Psoas muscle (tissue), 8 donors: Measurements from ENCODE around the gene DDIT4. TPM values are rescaled to one million over a fixed set of nuclear protein-coding genes. Genes with fewer than 3 reads are reported as not detected.

Experiments used
- ATAC-seq, 4 donors: fragments of 200-7000 bp; cut with Tn5 transposase; one replicate each; pipeline ENCODE4 v1.9.1; 2020; ENCODE audit warnings: moderate library complexity in 3 of 4, mild to moderate bottlenecking in 2 of 4
- DNase-seq, 2 donors: peaks; one replicate each; pipeline ENCODE4 v3.0.0-alpha.2; 2020
- H3K27ac ChIP-seq: fragments of 200-600 bp; one replicate; pipeline ENCODE4 v1.8.0; 2022
- H3K27me3 ChIP-seq, 3 donors: fragments of 200-600 bp in 1 of 3; one replicate each; pipeline versions ENCODE4 v1.6.1 to v1.8.0; 2013 to 2022; ENCODE audit warnings: low read length in 2 of 3, mild to moderate bottlenecking in 2 of 3, moderate library complexity in 1 of 3; ENCODE audit not compliant: insufficient read depth in 3 of 3
- H3K36me3 ChIP-seq, 2 donors: fragments of 200-600 bp in 1 of 2; one replicate each; pipeline versions ENCODE4 v1.6.1 to v1.8.0; 2013 to 2022; ENCODE audit warnings: low read depth in 1 of 2, mild to moderate bottlenecking in 1 of 2, moderate library complexity in 1 of 2; ENCODE audit not compliant: insufficient read depth in 1 of 2
- H3K4me1 ChIP-seq: fragments of 200-600 bp; one replicate; pipeline ENCODE4 v1.8.0; 2022
- H3K4me3 ChIP-seq: fragments of 200-600 bp; one replicate; pipeline ENCODE4 v1.8.0; 2022; ENCODE audit warnings: mild to moderate bottlenecking
- H3K9me3 ChIP-seq: fragments of 200-600 bp; one replicate; pipeline ENCODE4 v1.8.0; 2022
- WGBS, 3 donors: extraction: QIAGEN DNeasy Blood & Tissue Kit; methylation state at CpG; one replicate each; pipeline versions ENCODE4 v1.1.6 to v1.1.7; 2013; 5-methylcytosine and 5-hydroxymethylcytosine counted together
- intact Hi-C, 2 donors: fragments of 100-400 bp; cut with DNase I; formaldehyde crosslinking; loops; one replicate each; pipeline versions ENCODE4 v1.11.0 to v1.14.2; 2022
- polyA plus RNA-seq, 3 donors: library from polyadenylated mRNA; stranded (reverse); fragments of 200-250 nt; gene quantifications; one replicate each; pipeline ENCODE4 v1.2.3, GENCODE V29; 2013
- total RNA-seq, 4 donors: library from RNA; stranded (reverse); fragmentation: NEBNext Ultra II Directional in 2 of 4; extraction: Animal tissue kit (Norgen Biotek cat#: 25700) in 2 of 4; gene quantifications; one replicate each; pipeline versions ENCODE4 v1.2.1 to v1.2.4, GENCODE V29; 2021 to 2023
- TF ChIP-seq, protein P1 (sequence below): fragments of 200-600 bp; IDR thresholded peaks from one replicate; pipeline ENCODE4 v1.8.0; 2022; ENCODE audit warnings: antibody characterized with exemption
- donor health status: healthy with polysubstance abuse.
- donor health status: DM: no; HTN: no; CAD: no; lungs with moderate emphysema.
- donor health status: Bipolar disorder and iron deficiency.
- donor health status: healthy.
- donor health status: DM: yes; HTN: yes; CAD: no.
- donor health status: DM: no; HTN: no; CAD: no.
- donor health status: DM: no; HTN: no; CAD: no.
- donor health status: DM: yes; HTN: yes; CAD: no.

The DDIT4 gene
- total and polyA plus RNA-seq, 7 donors: 16.1 to 744 (median 114) TPM

DNA sequence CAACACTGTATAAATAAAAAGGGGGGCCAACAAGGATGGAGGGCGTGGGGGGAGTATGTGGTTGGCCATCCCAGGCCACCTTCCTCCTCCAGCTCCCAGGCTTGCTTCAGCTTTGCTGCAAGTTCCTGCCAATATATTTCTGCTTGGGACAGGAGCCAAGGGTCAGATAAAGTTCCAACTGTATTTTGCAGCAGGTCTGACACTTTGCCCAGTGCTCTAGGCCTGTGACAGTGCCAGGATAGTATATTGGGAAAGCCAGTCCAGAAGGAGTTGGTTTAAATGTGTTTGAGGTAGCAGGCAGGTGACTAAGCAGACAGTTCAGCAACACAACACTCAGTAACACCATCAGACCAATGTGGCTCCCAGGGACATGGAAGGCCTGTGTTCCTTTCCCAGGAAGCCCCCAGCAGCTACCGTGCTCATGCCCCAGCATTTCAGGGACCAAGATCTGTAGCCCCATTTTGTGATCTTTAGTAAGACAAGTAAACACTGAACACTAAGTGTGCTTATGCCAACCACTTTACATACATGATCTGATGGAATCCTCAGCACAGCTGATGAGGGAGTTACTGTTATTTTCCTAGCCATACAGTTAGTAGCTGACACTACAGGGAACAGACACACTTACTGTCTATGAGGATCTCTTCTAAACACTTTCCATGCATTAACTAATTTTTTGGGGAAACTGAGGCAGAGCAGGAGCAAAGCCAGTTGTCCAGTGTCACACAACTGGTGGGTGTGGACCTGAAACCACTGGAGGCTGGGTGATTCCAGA, 42.1 kb downstream of the DDIT4 start:
- 0 to 9% (median 6%) methylated on average over 2 of the region's 2 CpGs for WGBS, 3 donors
- ATAC-seq: peak; percentile 69 to 83 (median 74)
- TF ChIP-seq, protein P1, sequence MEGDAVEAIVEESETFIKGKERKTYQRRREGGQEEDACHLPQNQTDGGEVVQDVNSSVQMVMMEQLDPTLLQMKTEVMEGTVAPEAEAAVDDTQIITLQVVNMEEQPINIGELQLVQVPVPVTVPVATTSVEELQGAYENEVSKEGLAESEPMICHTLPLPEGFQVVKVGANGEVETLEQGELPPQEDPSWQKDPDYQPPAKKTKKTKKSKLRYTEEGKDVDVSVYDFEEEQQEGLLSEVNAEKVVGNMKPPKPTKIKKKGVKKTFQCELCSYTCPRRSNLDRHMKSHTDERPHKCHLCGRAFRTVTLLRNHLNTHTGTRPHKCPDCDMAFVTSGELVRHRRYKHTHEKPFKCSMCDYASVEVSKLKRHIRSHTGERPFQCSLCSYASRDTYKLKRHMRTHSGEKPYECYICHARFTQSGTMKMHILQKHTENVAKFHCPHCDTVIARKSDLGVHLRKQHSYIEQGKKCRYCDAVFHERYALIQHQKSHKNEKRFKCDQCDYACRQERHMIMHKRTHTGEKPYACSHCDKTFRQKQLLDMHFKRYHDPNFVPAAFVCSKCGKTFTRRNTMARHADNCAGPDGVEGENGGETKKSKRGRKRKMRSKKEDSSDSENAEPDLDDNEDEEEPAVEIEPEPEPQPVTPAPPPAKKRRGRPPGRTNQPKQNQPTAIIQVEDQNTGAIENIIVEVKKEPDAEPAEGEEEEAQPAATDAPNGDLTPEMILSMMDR: no peak
- Histone ChIP-seq H3K9me3 (no peaks in the 10 kb centered on the region), H3K36me3 (no peaks in the 10 kb centered on the region), H3K27me3 (no peaks in the 10 kb centered on the region), H3K4me1 (peaks cover 48% of the 10 kb centered on the region), H3K27ac (peak overlapping the region; percentile 87), H3K4me3 (no peak overlapping the region)
- DNase-seq: peak; percentile 66 to 80
- intact Hi-C loops: loop anchor here (5.0 to 10.0 kb wide), 3 partner anchors 38 to 81 kb away; no protein-coding TSS in a partner anchor

DNA sequence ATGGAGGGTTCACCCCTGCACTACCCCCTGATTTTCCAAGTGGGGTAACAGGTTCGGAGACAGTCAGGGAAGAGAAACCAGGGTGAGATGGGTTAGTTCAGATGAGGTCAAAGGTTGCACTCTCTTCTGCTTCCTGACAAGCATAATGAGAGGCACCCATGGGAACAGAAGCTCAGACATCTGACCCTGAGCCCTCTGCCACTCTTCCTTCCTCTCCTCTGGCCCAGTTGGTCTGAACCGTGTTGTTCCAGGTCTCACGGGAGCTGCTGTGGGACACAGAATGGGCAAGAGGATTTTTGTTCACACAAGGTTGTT, 42.6 kb downstream of the DDIT4 start:
- TF ChIP-seq, protein P1: no peak
- Histone ChIP-seq H3K27me3 (no peaks in the 10 kb centered on the region), H3K4me3 (no peak overlapping the region), H3K9me3 (no peaks in the 10 kb centered on the region), H3K4me1 (peaks cover 51% of the 10 kb centered on the region), H3K36me3 (no peaks in the 10 kb centered on the region), H3K27ac (peak overlapping the region; percentile 87)
- intact Hi-C loops: loop anchor here (5.0 to 10.0 kb wide), 3 partner anchors 39 to 82 kb away; no protein-coding TSS in a partner anchor
- no peak for DNase-seq
- ATAC-seq: no peak
- WGBS, 3 donors: 32 to 41% (median 38%) methylated on average over 3 of the region's 3 CpGs

DNA sequence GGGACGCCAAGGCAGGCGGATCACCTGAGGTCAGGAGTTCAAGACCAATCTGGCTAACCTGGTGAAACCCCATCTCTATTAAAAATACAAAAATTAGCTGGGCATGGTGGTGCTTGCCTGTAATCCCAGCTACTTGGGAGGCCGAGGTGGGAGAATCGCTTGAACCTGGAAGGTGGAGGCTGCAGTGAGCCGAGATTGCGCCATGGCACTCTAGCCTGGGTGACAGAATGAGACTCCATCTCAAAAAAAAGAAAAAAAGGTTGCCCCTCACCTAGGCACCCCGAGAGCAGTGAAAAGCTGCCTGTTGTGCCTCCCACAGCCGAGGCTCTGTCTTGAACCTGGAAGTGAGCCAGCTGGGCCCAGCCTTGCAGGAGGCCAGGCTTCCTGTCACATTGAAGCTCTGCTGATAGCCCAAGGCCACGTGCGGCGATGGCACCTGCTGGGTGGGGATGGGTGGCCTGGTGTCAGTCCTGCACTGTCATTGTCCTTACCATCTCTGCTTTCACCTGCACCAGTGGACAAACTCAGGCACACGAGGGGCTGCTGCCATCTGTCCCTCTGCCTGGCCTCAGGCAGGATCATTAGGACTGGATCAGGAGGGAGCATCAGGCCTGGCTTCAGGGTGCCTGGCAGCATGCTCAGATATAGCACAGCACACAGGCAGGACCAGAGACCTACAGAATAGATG, 43.2 kb downstream of the DDIT4 start:
- 62 to 67% (median 65%) methylated on average over 12 of the region's 12 CpGs for WGBS, 3 donors
- Histone ChIP-seq H3K27me3 (no peaks in the 10 kb centered on the region), H3K36me3 (no peaks in the 10 kb centered on the region), H3K27ac (peak overlapping the region; percentile 87), H3K4me3 (no peak overlapping the region), H3K4me1 (peaks cover 51% of the 10 kb centered on the region), H3K9me3 (no peaks in the 10 kb centered on the region)
- peak; percentile 73 to 83 for DNase-seq
- ATAC-seq: peak in 1 of 4 donors; percentile 9
- intact Hi-C loops: loop anchor here (5.0 to 10.0 kb wide), 3 partner anchors 40 to 82 kb away; no protein-coding TSS in a partner anchor
- TF ChIP-seq, protein P1: no peak

DNA sequence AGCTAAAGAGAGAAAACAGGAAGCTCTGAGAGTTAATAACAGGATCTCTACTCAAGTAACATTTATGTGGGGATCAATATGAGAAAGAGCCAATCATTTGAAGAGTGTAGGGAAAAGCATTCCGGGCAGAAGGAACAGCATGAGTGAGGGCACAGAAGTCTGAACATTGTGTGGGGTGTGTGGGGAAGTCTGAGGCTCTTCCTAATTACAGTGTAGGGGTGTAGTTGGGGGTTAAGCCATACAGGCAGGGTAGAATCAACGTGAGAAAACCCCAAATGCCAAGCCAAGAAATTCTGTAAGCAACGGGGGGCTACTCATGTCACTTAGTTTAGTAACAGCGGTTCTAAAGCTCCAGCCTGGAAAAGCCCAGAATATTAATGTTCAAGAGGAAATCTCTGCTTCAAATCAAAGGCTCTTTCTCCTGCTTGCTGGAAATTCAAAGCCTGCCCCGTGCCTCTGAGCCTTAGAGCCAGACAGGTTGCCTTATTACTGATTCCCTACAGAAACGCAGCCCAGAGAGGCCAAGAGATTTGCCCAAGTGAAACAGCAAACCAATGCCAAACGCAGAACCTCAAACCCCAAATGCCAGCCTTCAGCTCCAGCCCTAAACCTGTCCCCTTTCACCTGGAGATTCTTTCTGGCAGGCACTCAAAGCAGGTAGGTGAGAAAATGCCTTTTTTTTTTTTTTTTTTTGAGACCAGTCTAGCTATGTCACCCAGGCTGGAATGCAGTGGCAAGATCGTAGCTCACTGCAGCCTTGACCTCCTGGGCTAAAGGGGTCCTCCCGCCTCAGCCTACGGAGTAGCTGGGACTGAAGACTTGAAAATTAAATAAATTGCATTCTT, 44.9 kb downstream of the DDIT4 start:
- no peak for ATAC-seq
- H3K4me3 ChIP-seq: peak overlapping the region; percentile 56

More for the DNA sequence above, 44.9 kb downstream of the DDIT4 start:
- no peak for DNase-seq
- 73 to 83% (median 77%) methylated on average over 10 of the region's 10 CpGs for WGBS, 3 donors
- Histone ChIP-seq H3K36me3 (no peaks in the 10 kb centered on the region), H3K4me1 (peaks cover 49% of the 10 kb centered on the region), H3K27me3 (no peaks in the 10 kb centered on the region), H3K27ac (peak overlapping the region; percentile 87), H3K9me3 (no peaks in the 10 kb centered on the region)
- intact Hi-C loops: loop anchor here (5.0 to 10.0 kb wide), 3 partner anchors 41 to 84 kb away; no protein-coding TSS in a partner anchor
- TF ChIP-seq, protein P1: no peak
